HL-60 (cell line): ENCODE data around the gene ZNF273.

Source experiments
- TF ChIP-seq, protein P1 (sequence below): IDR thresholded peaks from one replicate; pipeline ENCODE4 v1.5.1; 2011; ENCODE audit warnings: low read length, control low read depth, inconsistent platforms; ENCODE audit not compliant: insufficient read depth
- TF ChIP-seq, protein P2 (sequence below): IDR thresholded peaks from 2 replicates; pipeline ENCODE4 v1.6.1; 2012; ENCODE audit warnings: low read depth; ENCODE audit not compliant: insufficient replicate concordance

DNA sequence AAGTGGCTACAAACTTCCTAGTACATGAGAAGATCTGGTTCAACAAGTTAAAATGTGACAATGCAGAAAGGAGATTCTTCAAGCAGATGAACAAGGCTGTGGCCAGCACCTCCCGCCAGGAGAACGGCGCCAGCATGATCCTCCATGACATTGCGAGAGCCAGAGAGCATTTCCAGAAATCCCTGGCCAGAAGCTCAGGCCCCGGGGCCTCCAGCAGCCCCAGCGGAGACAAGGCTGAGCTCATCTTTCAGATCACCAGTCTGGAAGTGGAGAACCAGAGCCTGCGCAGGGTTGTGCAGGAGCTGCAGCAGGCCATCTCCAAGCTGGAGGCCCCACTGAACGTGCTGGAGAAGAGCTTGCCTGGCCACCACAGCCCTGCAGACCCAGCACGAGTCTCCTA, 40.1 kb upstream of the ZNF273 start:
- TF ChIP-seq, protein P1, sequence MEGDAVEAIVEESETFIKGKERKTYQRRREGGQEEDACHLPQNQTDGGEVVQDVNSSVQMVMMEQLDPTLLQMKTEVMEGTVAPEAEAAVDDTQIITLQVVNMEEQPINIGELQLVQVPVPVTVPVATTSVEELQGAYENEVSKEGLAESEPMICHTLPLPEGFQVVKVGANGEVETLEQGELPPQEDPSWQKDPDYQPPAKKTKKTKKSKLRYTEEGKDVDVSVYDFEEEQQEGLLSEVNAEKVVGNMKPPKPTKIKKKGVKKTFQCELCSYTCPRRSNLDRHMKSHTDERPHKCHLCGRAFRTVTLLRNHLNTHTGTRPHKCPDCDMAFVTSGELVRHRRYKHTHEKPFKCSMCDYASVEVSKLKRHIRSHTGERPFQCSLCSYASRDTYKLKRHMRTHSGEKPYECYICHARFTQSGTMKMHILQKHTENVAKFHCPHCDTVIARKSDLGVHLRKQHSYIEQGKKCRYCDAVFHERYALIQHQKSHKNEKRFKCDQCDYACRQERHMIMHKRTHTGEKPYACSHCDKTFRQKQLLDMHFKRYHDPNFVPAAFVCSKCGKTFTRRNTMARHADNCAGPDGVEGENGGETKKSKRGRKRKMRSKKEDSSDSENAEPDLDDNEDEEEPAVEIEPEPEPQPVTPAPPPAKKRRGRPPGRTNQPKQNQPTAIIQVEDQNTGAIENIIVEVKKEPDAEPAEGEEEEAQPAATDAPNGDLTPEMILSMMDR: no peak
- TF ChIP-seq, protein P2, sequence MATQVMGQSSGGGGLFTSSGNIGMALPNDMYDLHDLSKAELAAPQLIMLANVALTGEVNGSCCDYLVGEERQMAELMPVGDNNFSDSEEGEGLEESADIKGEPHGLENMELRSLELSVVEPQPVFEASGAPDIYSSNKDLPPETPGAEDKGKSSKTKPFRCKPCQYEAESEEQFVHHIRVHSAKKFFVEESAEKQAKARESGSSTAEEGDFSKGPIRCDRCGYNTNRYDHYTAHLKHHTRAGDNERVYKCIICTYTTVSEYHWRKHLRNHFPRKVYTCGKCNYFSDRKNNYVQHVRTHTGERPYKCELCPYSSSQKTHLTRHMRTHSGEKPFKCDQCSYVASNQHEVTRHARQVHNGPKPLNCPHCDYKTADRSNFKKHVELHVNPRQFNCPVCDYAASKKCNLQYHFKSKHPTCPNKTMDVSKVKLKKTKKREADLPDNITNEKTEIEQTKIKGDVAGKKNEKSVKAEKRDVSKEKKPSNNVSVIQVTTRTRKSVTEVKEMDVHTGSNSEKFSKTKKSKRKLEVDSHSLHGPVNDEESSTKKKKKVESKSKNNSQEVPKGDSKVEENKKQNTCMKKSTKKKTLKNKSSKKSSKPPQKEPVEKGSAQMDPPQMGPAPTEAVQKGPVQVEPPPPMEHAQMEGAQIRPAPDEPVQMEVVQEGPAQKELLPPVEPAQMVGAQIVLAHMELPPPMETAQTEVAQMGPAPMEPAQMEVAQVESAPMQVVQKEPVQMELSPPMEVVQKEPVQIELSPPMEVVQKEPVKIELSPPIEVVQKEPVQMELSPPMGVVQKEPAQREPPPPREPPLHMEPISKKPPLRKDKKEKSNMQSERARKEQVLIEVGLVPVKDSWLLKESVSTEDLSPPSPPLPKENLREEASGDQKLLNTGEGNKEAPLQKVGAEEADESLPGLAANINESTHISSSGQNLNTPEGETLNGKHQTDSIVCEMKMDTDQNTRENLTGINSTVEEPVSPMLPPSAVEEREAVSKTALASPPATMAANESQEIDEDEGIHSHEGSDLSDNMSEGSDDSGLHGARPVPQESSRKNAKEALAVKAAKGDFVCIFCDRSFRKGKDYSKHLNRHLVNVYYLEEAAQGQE: no peak
